ENCODE data around the gene CPED1. TPM values are rescaled to one million over a fixed set of nuclear protein-coding genes. Genes with fewer than 3 reads are reported as not detected.

The CPED1 gene
- total RNA-seq, 1 experiment from 2014 or later, result 0.39 TPM

GRCh38 chr7:120985130-120985758 lies 3.3 kb upstream of the CPED1 start:
- TF ChIP-seq CTCF (IDR thresholded peaks at IDR 0.05) (no peak), SIN3A (IDR thresholded peaks at IDR 0.05; ENCODE audit: borderline replicate concordance, insufficient read depth, low read depth, low read length) (no peak), REST (IDR thresholded peaks at IDR 0.05; ENCODE audit: insufficient read depth in 1 of 2, low read depth in 2 of 2, low read length in 1 of 2) (no peak), TCF7L2 (IDR thresholded peaks at IDR 0.05; ENCODE audit: low read depth, low read length) (no peak), POLR2AphosphoS5 (IDR thresholded peaks at IDR 0.05; ENCODE audit: low read depth, low read length) (no peak)
- Histone ChIP-seq H3K4me3 (ENCODE audit: low read depth in 2 of 2, low read length in 2 of 2) (no peak overlapping the region), H3K4me1 (ENCODE audit: control insufficient read depth, insufficient read depth, low read length) (no peaks in the 10 kb centered on the region), H3K36me3 (ENCODE audit: control insufficient read depth, insufficient read depth, low read length) (no peaks in the 10 kb centered on the region), H3K27ac (ENCODE audit: low read length) (no peak overlapping the region), H3K9me3 (ENCODE audit: control insufficient read depth, insufficient read depth, low read depth, low read length) (no peaks in the 10 kb centered on the region), H3K27me3 (ENCODE audit: control insufficient read depth, insufficient read depth, low read length) (peaks cover 25% of the 10 kb centered on the region)
- POLR2A ChIA-PET, result no interaction called here
- DNase-seq (ENCODE audit: low read depth, low spot score) (no peak), ATAC-seq (no peak)
- BruUV-seq (replicated peaks), result no TSS peak
- in situ Hi-C loops (cut with HindIII; ENCODE audit: low pct_unique_long_range_greater_than_20kb, low sequenced_read_pairs), result no loop called here
- CTCF ChIA-PET, result no interaction called here
- intact Hi-C loops (cut with micrococcal nuclease; ENCODE audit: unreplicated experiment), result no loop called here

GRCh38 chr7:120985839-120986238 lies 2.7 kb upstream of the CPED1 start:
- TF ChIP-seq REST (IDR thresholded peaks at IDR 0.05; ENCODE audit: insufficient read depth in 1 of 2, low read depth in 2 of 2, low read length in 1 of 2), result no peak
- no peak for TF ChIP-seq SIN3A (IDR thresholded peaks at IDR 0.05; ENCODE audit: borderline replicate concordance, insufficient read depth, low read depth, low read length)
- TF ChIP-seq TCF7L2 (IDR thresholded peaks at IDR 0.05; ENCODE audit: low read depth, low read length), result no peak
- TF ChIP-seq POLR2AphosphoS5 (IDR thresholded peaks at IDR 0.05; ENCODE audit: low read depth, low read length), result no peak
- no peak for TF ChIP-seq CTCF (IDR thresholded peaks at IDR 0.05)
- ChIA-PET CTCF (no interaction called here), POLR2A (no interaction called here)
- intact Hi-C loops (cut with micrococcal nuclease; ENCODE audit: unreplicated experiment), result loop anchor here (2.0 kb wide), 1 partner anchor 123 kb away; no protein-coding TSS in a partner anchor
- Histone ChIP-seq H3K36me3 (ENCODE audit: control insufficient read depth, insufficient read depth, low read length) (no peaks in the 10 kb centered on the region), H3K4me3 (ENCODE audit: low read depth in 2 of 2, low read length in 2 of 2) (no peak overlapping the region), H3K27ac (ENCODE audit: low read length) (no peak overlapping the region), H3K27me3 (ENCODE audit: control insufficient read depth, insufficient read depth, low read length) (peaks cover 30% of the 10 kb centered on the region), H3K4me1 (ENCODE audit: control insufficient read depth, insufficient read depth, low read length) (no peaks in the 10 kb centered on the region), H3K9me3 (ENCODE audit: control insufficient read depth, insufficient read depth, low read depth, low read length) (no peaks in the 10 kb centered on the region)
- DNase-seq (ENCODE audit: low read depth, low spot score) (no peak), ATAC-seq (no peak)
- no TSS peak for BruUV-seq (replicated peaks)
- in situ Hi-C loops (cut with HindIII; ENCODE audit: low pct_unique_long_range_greater_than_20kb, low sequenced_read_pairs), result no loop called here
